BLaER1 treated with 17β-estradiol and CSF1 and Interleukin-3, amounts not matched to agents 10 nM and 100 nM (cell line): Measurements from ENCODE around the gene CAMKK2.
A peak's percentile ranks its signal among the peaks of the same experiment; 100 is the strongest.
"Not testable (repeated sequence)": the region's sequence is repeated elsewhere in the genome, so short reads cannot be mapped to it uniquely, and the experiment has no call there.

Experiments used
- H3K27ac ChIP-seq, 11 experiments: shearing (Covaris generic); formaldehyde crosslinking; 2 replicates each; pipeline ENCODE4 v1.8.1; 2022
- H3K27me3 ChIP-seq, 11 experiments: shearing (Covaris generic); formaldehyde crosslinking; 2 replicates each; pipeline ENCODE4 v1.8.1; 2022
- H3K36me3 ChIP-seq, 11 experiments: shearing (Covaris generic); formaldehyde crosslinking; 2 replicates each; pipeline ENCODE4 v1.8.1; 2022
- H3K4me1 ChIP-seq, 10 experiments: shearing (Covaris generic); formaldehyde crosslinking; 2 replicates each; pipeline ENCODE4 v1.8.1; 2022
- H3K4me2 ChIP-seq, 11 experiments: shearing (Covaris generic); formaldehyde crosslinking; 2 replicates each; pipeline ENCODE4 v1.8.1; 2022
- H3K4me3 ChIP-seq, 10 experiments: shearing (Covaris generic); formaldehyde crosslinking; 2 replicates each; pipeline ENCODE4 v1.8.1; 2022
- H3K9ac ChIP-seq, 11 experiments: shearing (Covaris generic); formaldehyde crosslinking; 2 replicates each; pipeline ENCODE4 v1.8.1; 2022
- H3K9me3 ChIP-seq, 11 experiments: shearing (Covaris generic); formaldehyde crosslinking; replicated peaks in 1 of 11; 2 replicates each; pipeline ENCODE4 v1.8.1; 2022
- H4K20me1 ChIP-seq, 11 experiments: shearing (Covaris generic); formaldehyde crosslinking; 2 replicates each; pipeline ENCODE4 v1.8.1; 2022
- Cebpa-rat ChIP-seq, 11 experiments: shearing (Covaris generic); IDR thresholded peaks; 2 replicates each; pipeline ENCODE4 v1.8.1; 2022

CAMKK2 gene

GRCh38 chr12:121304306-121304705 is 7.8 kb upstream of the CAMKK2 start:
- Histone ChIP-seq H3K4me1 (peaks cover 12 to 41% (median 18%) of the 10 kb centered on the region in 10 experiments), H3K36me3 (peaks cover 18 to 31% (median 28%) of the 10 kb centered on the region in 11 experiments), H3K4me2 (no peak overlapping the region), H4K20me1 (no peaks in the 10 kb centered on the region), H3K4me3 (no peak overlapping the region), H3K9me3 (no peaks in the 10 kb centered on the region), H3K27ac (no peak overlapping the region), H3K27me3 (no peaks in the 10 kb centered on the region), H3K9ac (no peak overlapping the region)
- TF ChIP-seq Cebpa-rat (IDR thresholded peaks at IDR 0.05), result no peak

- Histone ChIP-seq H3K4me1 (peaks cover 24 to 55% (median 31%) of the 10 kb centered on the region in 10 experiments), H4K20me1 (no peaks in the 10 kb centered on the region), H3K27ac (no peak overlapping the region; a peak in 1 of 22 replicates), H3K36me3 (peaks cover 0 to 7% (median 4%) of the 10 kb centered on the region in 11 experiments; a peak in 12 of 22 replicates), H3K9me3 (no peaks in the 10 kb centered on the region), H3K27me3 (no peaks in the 10 kb centered on the region), H3K4me3 (no peak overlapping the region), H3K4me2 (peak overlapping the region in 5 of 11 experiments; percentile 8 to 48 (median 35); a peak in 7 of 22 replicates), H3K9ac (no peak overlapping the region)
- no peak for TF ChIP-seq Cebpa-rat (IDR thresholded peaks at IDR 0.05)
Measured at GRCh38 chr12:121301876-121302275, 5.4 kb upstream of the CAMKK2 start.

DNA sequence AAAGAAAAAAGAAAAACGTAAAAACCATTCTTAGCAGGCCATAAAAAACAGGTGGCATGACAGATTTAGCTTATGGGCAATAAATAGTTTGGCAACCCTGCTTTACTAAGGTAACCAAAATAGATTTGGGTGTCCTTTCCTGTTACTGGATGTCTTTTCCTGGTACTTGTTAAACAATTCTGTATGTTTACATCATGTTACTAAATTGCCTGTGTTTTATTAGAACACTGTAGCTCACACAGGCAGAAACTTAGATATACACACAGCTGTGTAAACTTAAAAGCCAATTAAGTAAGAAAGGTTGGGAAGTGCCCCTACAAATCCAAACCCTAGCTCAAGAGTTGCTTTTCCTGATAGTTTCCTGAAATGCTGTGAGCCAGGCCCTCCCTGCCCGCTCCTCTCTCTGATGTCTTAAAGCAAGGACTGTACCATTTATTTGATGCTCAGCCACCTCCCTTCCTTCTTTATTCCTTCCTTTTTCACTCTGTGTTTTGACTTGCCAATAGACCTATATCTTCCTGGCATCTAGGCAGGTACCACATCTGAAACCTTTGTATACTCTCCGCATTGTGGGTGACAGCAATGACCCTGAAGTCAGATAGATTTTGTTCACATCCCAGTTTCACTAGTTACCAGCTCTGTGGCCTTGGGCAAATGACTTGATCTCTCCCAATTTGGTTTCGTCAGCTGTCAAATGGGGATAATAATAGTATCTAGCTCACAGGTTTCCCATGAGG is 3.7 kb upstream of the CAMKK2 start:
- TF ChIP-seq Cebpa-rat (IDR thresholded peaks at IDR 0.05), result no peak
- no peak overlapping the region for H3K9ac ChIP-seq
- no peak overlapping the region for H3K4me3 ChIP-seq
- peaks cover 24 to 53% (median 33%) of the 10 kb centered on the region in 10 experiments for H3K4me1 ChIP-seq
- H3K27ac ChIP-seq, result no peak overlapping the region
- H3K4me2 ChIP-seq, result peak overlapping the region in 9 of 11 experiments; percentile 19 to 52 (median 29); a peak in 15 of 22 replicates
- H3K36me3 ChIP-seq, result no peaks in the 10 kb centered on the region
- H3K27me3 ChIP-seq, result no peaks in the 10 kb centered on the region
- no peaks in the 10 kb centered on the region for H3K9me3 ChIP-seq
- peaks cover 0 to 9% (median 5%) of the 10 kb centered on the region in 11 experiments; a peak in 12 of 22 replicates for H4K20me1 ChIP-seq

- Histone ChIP-seq H3K36me3 (peaks cover 0 to under 1% (median 0%) of the 10 kb centered on the region in 11 experiments; a peak in 2 of 22 replicates), H3K27ac (no peak overlapping the region), H3K27me3 (no peaks in the 10 kb centered on the region), H3K4me3 (no peak overlapping the region), H3K9ac (no peak overlapping the region), H4K20me1 (peaks cover 0 to 15% (median 11%) of the 10 kb centered on the region in 11 experiments; a peak in 16 of 22 replicates), H3K4me1 (peaks cover 28 to 56% (median 39%) of the 10 kb centered on the region in 10 experiments), H3K4me2 (peak overlapping the region in 8 of 11 experiments; percentile 19 to 52 (median 26); a peak in 11 of 22 replicates), H3K9me3 (no peaks in the 10 kb centered on the region)
- no peak for TF ChIP-seq Cebpa-rat (IDR thresholded peaks at IDR 0.05)
Measured at GRCh38 chr12:121299662-121300061, 3.2 kb upstream of the CAMKK2 start.

DNA sequence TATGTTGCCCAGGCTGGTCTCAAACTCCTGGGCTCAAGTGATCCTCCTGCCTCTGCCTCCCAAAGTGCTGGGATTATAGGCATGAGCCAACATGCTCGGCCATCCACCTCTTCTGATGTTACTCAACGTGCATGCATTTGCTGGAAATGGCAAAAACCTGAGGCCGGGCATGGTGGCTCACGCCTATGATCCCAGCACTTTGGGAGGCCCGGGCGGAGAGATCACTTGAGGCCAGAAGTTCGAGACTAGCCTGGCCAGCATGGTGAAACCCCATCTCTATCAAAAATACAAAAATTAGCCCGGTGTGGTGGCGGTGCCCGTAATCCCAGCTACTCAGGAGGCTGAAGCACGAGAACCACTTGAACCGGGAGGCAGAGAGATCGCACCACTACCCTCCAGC is 1.9 kb upstream of the CAMKK2 start:
- Histone ChIP-seq H3K4me1 (peaks cover 41 to 68% (median 52%) of the 10 kb centered on the region in 10 experiments), H3K4me2 (peak overlapping the region in 9 of 11 experiments; percentile 91 to 99 (median 96); a peak in 17 of 22 replicates), H3K36me3 (peaks cover 0 to 13% (median 0%) of the 10 kb centered on the region in 11 experiments; a peak in 8 of 22 replicates), H4K20me1 (peaks cover 0 to 27% (median 22%) of the 10 kb centered on the region in 11 experiments; a peak in 16 of 22 replicates)
- H3K9me3 ChIP-seq, H3K4me3 ChIP-seq, H3K27ac ChIP-seq, H3K27me3 ChIP-seq, H3K9ac ChIP-seq: not testable (repeated sequence)

- Histone ChIP-seq H3K4me3 (peak overlapping the region; percentile 87 to 100 (median 99)), H3K27ac (peak overlapping the region in 10 of 11 experiments; percentile 88 to 97 (median 95); a peak in 19 of 22 replicates), H4K20me1 (peaks cover 3 to 36% (median 29%) of the 10 kb centered on the region in 11 experiments; a peak in 16 of 22 replicates), H3K4me1 (peaks cover 50 to 73% (median 61%) of the 10 kb centered on the region in 10 experiments), H3K4me2 (peak overlapping the region; percentile 91 to 99 (median 96)), H3K36me3 (peaks cover 0 to 20% (median 5%) of the 10 kb centered on the region in 11 experiments; a peak in 10 of 22 replicates), H3K9me3 (no peaks in the 10 kb centered on the region), H3K9ac (peak overlapping the region; percentile 92 to 99 (median 97)), H3K27me3 (no peaks in the 10 kb centered on the region)
- no peak for TF ChIP-seq Cebpa-rat (IDR thresholded peaks at IDR 0.05)
Measured at GRCh38 chr12:121297435-121297991, 1.0 kb upstream of the CAMKK2 start.

DNA sequence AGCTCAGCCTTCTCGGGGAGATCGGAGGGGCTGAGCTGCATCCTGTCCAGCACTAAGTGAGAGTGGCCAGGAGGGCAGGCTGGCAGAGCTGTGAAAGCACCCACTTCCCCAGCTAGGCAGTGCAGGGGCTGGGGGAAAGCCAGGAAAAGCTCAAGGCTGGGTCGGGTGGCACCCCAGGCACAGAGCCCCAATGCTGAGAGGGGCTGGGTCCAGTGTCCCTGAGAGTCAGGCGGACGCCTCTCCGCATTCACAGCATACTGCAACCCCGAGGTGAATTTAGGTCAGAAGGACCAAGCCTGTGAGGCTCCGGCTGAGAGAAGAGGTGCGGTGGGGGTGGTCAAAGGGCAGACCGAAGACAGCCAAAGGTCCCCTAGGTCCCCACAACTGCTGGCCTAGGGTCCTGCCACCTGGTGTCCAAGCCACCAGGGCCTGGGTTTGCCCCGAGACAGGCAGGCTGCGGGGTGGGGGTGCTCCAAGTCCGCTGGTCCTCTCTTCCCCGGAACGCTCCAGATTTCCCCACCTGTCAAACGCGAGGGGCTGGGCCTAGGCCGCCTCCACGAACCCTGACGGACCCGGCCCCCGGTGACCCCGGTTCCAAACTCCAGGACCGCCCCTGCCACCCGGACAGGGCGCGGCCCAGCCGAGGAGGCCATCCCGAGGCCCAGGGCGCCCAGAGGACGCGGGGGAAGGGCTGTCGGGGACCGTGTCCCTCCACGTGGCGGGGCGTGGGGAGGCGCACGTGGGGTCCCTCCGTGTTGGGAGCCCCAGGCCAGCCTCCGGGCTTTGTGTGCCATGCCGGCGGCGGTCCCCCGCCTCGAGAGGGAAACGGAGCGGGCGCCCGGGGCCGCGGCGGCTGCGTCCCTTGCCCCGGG is 527 bp downstream of the CAMKK2 start:
- peak overlapping the region; percentile 79 to 97 (median 95) for H3K27ac ChIP-seq
- H3K4me2 ChIP-seq, result peak overlapping the region; percentile 91 to 99 (median 97)
- no peaks in the 10 kb centered on the region for H3K9me3 ChIP-seq
- H3K27me3 ChIP-seq, result no peaks in the 10 kb centered on the region
- peaks cover 5 to 52% (median 34%) of the 10 kb centered on the region in 11 experiments; a peak in 16 of 22 replicates for H4K20me1 ChIP-seq
- H3K4me3 ChIP-seq, result peak overlapping the region; percentile 87 to 100 (median 99)
- H3K9ac ChIP-seq, result peak overlapping the region; percentile 92 to 99 (median 97)
- H3K36me3 ChIP-seq, result peaks cover 0 to 36% (median 17%) of the 10 kb centered on the region in 11 experiments; a peak in 17 of 22 replicates
- peaks cover 60 to 80% (median 69%) of the 10 kb centered on the region in 10 experiments for H3K4me1 ChIP-seq
- TF ChIP-seq Cebpa-rat (IDR thresholded peaks at IDR 0.05), result no peak

DNA sequence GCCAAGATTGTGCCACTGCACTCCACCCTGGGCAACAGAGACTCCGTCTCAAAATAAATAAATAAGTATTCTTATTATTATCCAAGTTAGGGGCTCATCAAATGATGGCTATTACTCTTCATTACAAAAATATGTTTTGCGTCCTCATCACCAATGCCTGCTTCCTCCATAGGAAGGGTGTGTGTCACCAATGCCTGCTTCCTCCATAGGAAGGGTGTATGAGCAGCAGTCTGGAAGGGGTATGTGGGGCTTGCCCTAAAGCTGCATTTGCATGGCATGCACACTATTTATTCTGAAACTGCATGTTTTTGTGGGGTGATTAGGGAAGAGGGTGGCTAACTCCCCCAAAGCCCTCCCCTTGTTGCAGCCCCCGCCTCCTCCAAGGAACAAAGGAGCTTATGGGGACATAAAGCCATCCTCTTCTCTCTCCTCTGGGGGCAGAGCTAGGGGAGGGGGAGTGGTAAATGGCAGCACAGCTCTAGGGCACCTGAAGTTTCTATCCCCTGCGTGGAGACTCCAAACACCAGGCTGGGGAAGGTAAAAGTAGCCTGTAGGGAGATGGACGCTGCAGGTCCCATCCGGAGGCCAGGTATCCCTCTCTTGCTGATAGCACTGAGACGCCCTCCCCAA is 1.3 kb downstream of the CAMKK2 start:
- no peak for TF ChIP-seq Cebpa-rat (IDR thresholded peaks at IDR 0.05)
- peak overlapping the region; percentile 87 to 100 (median 99) for H3K4me3 ChIP-seq
- peak overlapping the region; percentile 79 to 97 (median 95); a peak in 21 of 22 replicates for H3K27ac ChIP-seq
- peaks cover 0 to 43% (median 24%) of the 10 kb centered on the region in 11 experiments; a peak in 19 of 22 replicates for H3K36me3 ChIP-seq
- H3K9ac ChIP-seq, result peak overlapping the region; percentile 92 to 99 (median 97)
- H3K4me2 ChIP-seq, result peak overlapping the region; percentile 91 to 99 (median 97)
- H3K27me3 ChIP-seq, result no peaks in the 10 kb centered on the region
- H4K20me1 ChIP-seq, result peaks cover 5 to 59% (median 36%) of the 10 kb centered on the region in 11 experiments; a peak in 16 of 22 replicates
- H3K4me1 ChIP-seq, result peaks cover 57 to 79% (median 63%) of the 10 kb centered on the region in 10 experiments
- H3K9me3 ChIP-seq, result no peaks in the 10 kb centered on the region
